HCT116 (cell line): ENCODE results near the gene DYNLRB2. TPM values are rescaled to one million over a fixed set of nuclear protein-coding genes. Genes with fewer than 3 reads are reported as not detected.

ENCODE experiments used
- ATAC-seq: fragments of 200-7000 bp; cut with Tn5 transposase; 2 replicates; pipeline ENCODE4 v1.9.1; 2020; ENCODE audit warnings: mild to moderate bottlenecking, moderate library complexity
- BruUV-seq: library from RNA; stranded (reverse); fragments of 400-500 nt; replicated peaks from 2 replicates; lab custom pipeline; 2021; lab: Mats Ljungman, UMichigan
- CTCF ChIA-PET: fragments of 300-600 bp; sonication (Branson Sonifier 250); formaldehyde crosslinking; loops from one replicate; lab custom pipeline; 2021; ENCODE audit warnings: antibody characterized with exemption; lab: Charles Lee
- POLR2A ChIA-PET: fragments of 300-600, 350-600 bp; sonication (Branson Sonifier 250); formaldehyde crosslinking; loops from one replicate; lab custom pipeline; 2021; ENCODE audit warnings: antibody characterized with exemption; lab: Charles Lee
- RAD21 ChIA-PET, 2 experiments: fragments of 300-600 bp; sonication (Branson Sonifier 250); formaldehyde crosslinking; loops; one replicate each; lab custom pipeline; 2023; ENCODE audit warnings: low total read pairs in 2 of 2; ENCODE audit not compliant: uncharacterized antibody in 2 of 2, unreplicated experiment in 2 of 2, low non-redundant PET in 1 of 2; lab: Charles Lee
- DNase-seq: peaks from one replicate; pipeline ENCODE4 v3.0.0-alpha.2; 2010; ENCODE audit warnings: low read depth, low spot score
- H2AFZ ChIP-seq: fragments of 200-600 bp; shearing (Covaris generic), sonication (generic); 2 replicates; pipeline ENCODE4 v1.6.1; 2017; ENCODE audit warnings: low read depth, mixed run types, mixed read lengths, antibody characterized with exemption, low read length; ENCODE audit not compliant: poor library complexity, severe bottlenecking
- H3K27ac ChIP-seq: 2 replicates; pipeline ENCODE4 v1.5.1; 2012; ENCODE audit warnings: low read depth, low read length
- H3K27me3 ChIP-seq: fragments of 200-600 bp; sonication (generic); 2 replicates; pipeline ENCODE4 v1.6.1; 2016; ENCODE audit warnings: mixed run types, low read length, mixed read lengths; ENCODE audit not compliant: insufficient read depth
- H3K36me3 ChIP-seq, 2 experiments: fragments of 200-500 bp in 1 of 2; fragments of 200-600 bp in 1 of 2; sonication (Bioruptor generic) in 1 of 2; sonication (generic) in 1 of 2; 2 replicates each; pipeline versions ENCODE4 v1.5.1 to v1.6.1; 2014 to 2016; ENCODE audit warnings: low read length in 2 of 2, inconsistent platforms in 1 of 2, mixed read lengths in 1 of 2, mixed run types in 1 of 2; ENCODE audit not compliant: insufficient read depth in 2 of 2, control insufficient read depth in 1 of 2
- H3K4me1 ChIP-seq, 2 experiments: fragments of 200-600 bp in 1 of 2; sonication (generic) in 1 of 2; 2 replicates each; pipeline versions ENCODE4 v1.5.1 to v1.6.1; 2012 to 2017; ENCODE audit warnings: low read length in 2 of 2, inconsistent platforms in 1 of 2, mild to moderate bottlenecking in 1 of 2, mixed read lengths in 1 of 2, mixed run types in 1 of 2, moderate library complexity in 1 of 2; ENCODE audit not compliant: insufficient read depth in 2 of 2, control insufficient read depth in 1 of 2
- H3K4me2 ChIP-seq: fragments of 200-600 bp; sonication (generic); 2 replicates; pipeline ENCODE4 v1.6.1; 2017; ENCODE audit warnings: mixed run types, low read length, mixed read lengths
- H3K4me3 ChIP-seq, 2 experiments: fragments of 200-600 bp in 1 of 2; sonication (generic) in 1 of 2; replicated peaks in 1 of 2; 2 replicates each; pipeline ENCODE4 v1.5.1; 2011 to 2016; ENCODE audit warnings: low read length in 2 of 2, control low read depth in 1 of 2, low read depth in 1 of 2, mild to moderate bottlenecking in 1 of 2, mixed read lengths in 1 of 2, mixed run types in 1 of 2
- H3K79me2 ChIP-seq: fragments of 200-600 bp; sonication (generic); 2 replicates; pipeline ENCODE4 v1.6.1; 2017; ENCODE audit warnings: mild to moderate bottlenecking, mixed run types, low read length, moderate library complexity, mixed read lengths; ENCODE audit not compliant: insufficient read depth
- H3K9ac ChIP-seq: fragments of 200-600 bp; sonication (generic); 2 replicates; pipeline ENCODE4 v1.6.1; 2016; ENCODE audit warnings: low read length, mixed read lengths
- H3K9me2 ChIP-seq: fragments of 200-600 bp; sonication (generic), shearing (Covaris generic); 2 replicates; pipeline ENCODE4 v1.6.1; 2017; ENCODE audit warnings: mixed run types, mild to moderate bottlenecking, moderate library complexity; ENCODE audit not compliant: insufficient read depth
- H3K9me3 ChIP-seq, 2 experiments: fragments of 200-500 bp in 1 of 2; fragments of 200-600 bp in 1 of 2; sonication (Bioruptor generic) in 1 of 2; sonication (generic) in 1 of 2; 2 replicates each; pipeline ENCODE4 v1.6.1; 2014 to 2017; ENCODE audit warnings: low read length in 2 of 2, mixed read lengths in 2 of 2, inconsistent platforms in 1 of 2, low read depth in 1 of 2, mild to moderate bottlenecking in 1 of 2, mixed run types in 1 of 2, moderate library complexity in 1 of 2; ENCODE audit not compliant: control insufficient read depth in 1 of 2, insufficient read depth in 1 of 2
- H4K20me1 ChIP-seq: fragments of 200-600 bp; sonication (generic), shearing (Covaris generic); 2 replicates; pipeline ENCODE4 v1.6.1; 2017; ENCODE audit warnings: mixed run types, mild to moderate bottlenecking, moderate library complexity; ENCODE audit not compliant: insufficient read depth
- CEBPB ChIP-seq: IDR thresholded peaks from 2 replicates; pipeline ENCODE4 v1.6.1; 2012; ENCODE audit warnings: low read depth
- EZH2phosphoT487 ChIP-seq: fragments of 200-600 bp; IDR thresholded peaks from 2 replicates; pipeline ENCODE4 v1.6.1; 2018; ENCODE audit warnings: antibody characterized with exemption, borderline replicate concordance
- FOSL1 ChIP-seq: IDR thresholded peaks from 2 replicates; pipeline ENCODE4 v1.6.1; 2012; ENCODE audit warnings: low read depth
- JUND ChIP-seq: IDR thresholded peaks from 2 replicates; pipeline ENCODE4 v1.6.1; 2012
- MAX ChIP-seq: IDR thresholded peaks from 2 replicates; pipeline ENCODE4 v1.6.1; 2012
- POLR2A ChIP-seq: IDR thresholded peaks from 2 replicates; pipeline ENCODE4 v1.7.0; 2011; ENCODE audit warnings: borderline replicate concordance; ENCODE audit not compliant: insufficient read depth, insufficient read length; ENCODE audit errors: extremely low read depth
- RAD21 ChIP-seq: IDR thresholded peaks from 2 replicates; pipeline ENCODE4 v1.6.1; 2012; ENCODE audit warnings: low read depth, mild to moderate bottlenecking
- SIN3A ChIP-seq: IDR thresholded peaks from 2 replicates; pipeline ENCODE4 v1.6.1; 2012; ENCODE audit warnings: low read depth
- SP1 ChIP-seq: IDR thresholded peaks from 2 replicates; pipeline ENCODE4 v1.6.1; 2012; ENCODE audit warnings: low read depth
- TCF7L2 ChIP-seq: IDR thresholded peaks from 2 replicates; pipeline ENCODE4 v1.7.0; 2011; ENCODE audit warnings: borderline replicate concordance, inconsistent platforms; ENCODE audit not compliant: insufficient read depth, insufficient read length; ENCODE audit errors: extremely low read depth
- ZFX ChIP-seq: fragments of 450-650 bp; IDR thresholded peaks from 2 replicates; pipeline ENCODE4 v1.6.1; 2017
- ZNF274 ChIP-seq: fragments of 200-500 bp; sonication (Bioruptor generic); IDR thresholded peaks from 2 replicates; pipeline ENCODE4 v1.6.1; 2014; ENCODE audit warnings: mild to moderate bottlenecking, low read depth, low read length, inconsistent platforms
- intact Hi-C: fragments of 100-400 bp; cut with micrococcal nuclease; formaldehyde crosslinking; loops from 2 replicates; pipeline ENCODE4 v1.10.0; 2022
- total RNA-seq: library from RNA; stranded (reverse); gene quantifications from one replicate; pipeline ENCODE4 v1.2.1, GENCODE V29; 2021; ENCODE audit not compliant: unreplicated experiment
- TF ChIP-seq, protein P1 (sequence below): IDR thresholded peaks from 2 replicates; pipeline ENCODE4 v1.6.1; 2012
- TF ChIP-seq, protein P2 (sequence below): IDR thresholded peaks from 2 replicates; pipeline ENCODE4 v1.6.1; 2011; ENCODE audit warnings: mild to moderate bottlenecking, low read length, moderate library complexity; ENCODE audit not compliant: insufficient replicate concordance; ENCODE audit errors: extremely low read depth
- TF ChIP-seq, protein P3 (sequence below): IDR thresholded peaks from 2 replicates; pipeline ENCODE4 v1.6.1; 2012; ENCODE audit warnings: low read depth

The DYNLRB2 gene
- total RNA-seq, 1 experiment from 2014 or later: not detected

DNA sequence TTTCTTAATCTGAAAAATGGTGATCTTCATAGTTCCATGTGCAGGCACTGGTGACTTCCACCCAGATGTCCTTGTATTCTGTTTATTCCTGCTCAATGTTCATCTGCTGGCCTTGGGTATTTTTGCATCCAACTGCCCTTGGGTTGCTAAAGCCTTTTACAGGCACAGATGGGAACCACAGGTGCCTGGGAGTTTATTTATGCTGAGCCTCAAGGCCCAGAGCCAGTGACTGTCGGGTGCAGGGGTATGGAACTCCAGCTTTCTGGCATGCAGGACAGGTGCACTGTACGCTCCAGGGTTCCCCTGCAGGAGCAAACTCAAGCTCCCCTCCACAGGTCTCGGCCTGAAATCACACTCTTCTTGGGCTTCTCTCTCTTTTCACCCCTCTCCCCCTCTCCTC is 22.3 kb downstream of the DYNLRB2 start:
- no peak overlapping the region for H2AFZ ChIP-seq

More for the DNA sequence above, 22.3 kb downstream of the DYNLRB2 start:
- Histone ChIP-seq H3K4me1 (no peaks in the 10 kb centered on the region), H3K9me3 (no peaks in the 10 kb centered on the region; a peak in 1 of 4 replicates), H3K9ac (no peak overlapping the region), H3K4me3 (no peak overlapping the region), H3K4me2 (no peak overlapping the region), H3K36me3 (no peaks in the 10 kb centered on the region), H3K79me2 (no peaks in the 10 kb centered on the region), H4K20me1 (no peaks in the 10 kb centered on the region), H3K27ac (no peak overlapping the region), H3K27me3 (peaks cover 7% of the 10 kb centered on the region; the same call in 1 of the 2 replicates), H3K9me2 (no peaks in the 10 kb centered on the region)
- RAD21 ChIA-PET: no interaction called here
- no peak for TF ChIP-seq ZFX
- TF ChIP-seq ZNF274: no peak
- TF ChIP-seq TCF7L2: no peak
- TF ChIP-seq, protein P1, sequence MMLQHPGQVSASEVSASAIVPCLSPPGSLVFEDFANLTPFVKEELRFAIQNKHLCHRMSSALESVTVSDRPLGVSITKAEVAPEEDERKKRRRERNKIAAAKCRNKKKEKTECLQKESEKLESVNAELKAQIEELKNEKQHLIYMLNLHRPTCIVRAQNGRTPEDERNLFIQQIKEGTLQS: no peak
- no peak for TF ChIP-seq MAX
- no peak for TF ChIP-seq SIN3A
- no peak for TF ChIP-seq EZH2phosphoT487
- TF ChIP-seq, protein P2, sequence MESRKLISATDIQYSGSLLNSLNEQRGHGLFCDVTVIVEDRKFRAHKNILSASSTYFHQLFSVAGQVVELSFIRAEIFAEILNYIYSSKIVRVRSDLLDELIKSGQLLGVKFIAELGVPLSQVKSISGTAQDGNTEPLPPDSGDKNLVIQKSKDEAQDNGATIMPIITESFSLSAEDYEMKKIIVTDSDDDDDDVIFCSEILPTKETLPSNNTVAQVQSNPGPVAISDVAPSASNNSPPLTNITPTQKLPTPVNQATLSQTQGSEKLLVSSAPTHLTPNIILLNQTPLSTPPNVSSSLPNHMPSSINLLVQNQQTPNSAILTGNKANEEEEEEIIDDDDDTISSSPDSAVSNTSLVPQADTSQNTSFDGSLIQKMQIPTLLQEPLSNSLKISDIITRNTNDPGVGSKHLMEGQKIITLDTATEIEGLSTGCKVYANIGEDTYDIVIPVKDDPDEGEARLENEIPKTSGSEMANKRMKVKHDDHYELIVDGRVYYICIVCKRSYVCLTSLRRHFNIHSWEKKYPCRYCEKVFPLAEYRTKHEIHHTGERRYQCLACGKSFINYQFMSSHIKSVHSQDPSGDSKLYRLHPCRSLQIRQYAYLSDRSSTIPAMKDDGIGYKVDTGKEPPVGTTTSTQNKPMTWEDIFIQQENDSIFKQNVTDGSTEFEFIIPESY: no peak
- TF ChIP-seq, protein P3, sequence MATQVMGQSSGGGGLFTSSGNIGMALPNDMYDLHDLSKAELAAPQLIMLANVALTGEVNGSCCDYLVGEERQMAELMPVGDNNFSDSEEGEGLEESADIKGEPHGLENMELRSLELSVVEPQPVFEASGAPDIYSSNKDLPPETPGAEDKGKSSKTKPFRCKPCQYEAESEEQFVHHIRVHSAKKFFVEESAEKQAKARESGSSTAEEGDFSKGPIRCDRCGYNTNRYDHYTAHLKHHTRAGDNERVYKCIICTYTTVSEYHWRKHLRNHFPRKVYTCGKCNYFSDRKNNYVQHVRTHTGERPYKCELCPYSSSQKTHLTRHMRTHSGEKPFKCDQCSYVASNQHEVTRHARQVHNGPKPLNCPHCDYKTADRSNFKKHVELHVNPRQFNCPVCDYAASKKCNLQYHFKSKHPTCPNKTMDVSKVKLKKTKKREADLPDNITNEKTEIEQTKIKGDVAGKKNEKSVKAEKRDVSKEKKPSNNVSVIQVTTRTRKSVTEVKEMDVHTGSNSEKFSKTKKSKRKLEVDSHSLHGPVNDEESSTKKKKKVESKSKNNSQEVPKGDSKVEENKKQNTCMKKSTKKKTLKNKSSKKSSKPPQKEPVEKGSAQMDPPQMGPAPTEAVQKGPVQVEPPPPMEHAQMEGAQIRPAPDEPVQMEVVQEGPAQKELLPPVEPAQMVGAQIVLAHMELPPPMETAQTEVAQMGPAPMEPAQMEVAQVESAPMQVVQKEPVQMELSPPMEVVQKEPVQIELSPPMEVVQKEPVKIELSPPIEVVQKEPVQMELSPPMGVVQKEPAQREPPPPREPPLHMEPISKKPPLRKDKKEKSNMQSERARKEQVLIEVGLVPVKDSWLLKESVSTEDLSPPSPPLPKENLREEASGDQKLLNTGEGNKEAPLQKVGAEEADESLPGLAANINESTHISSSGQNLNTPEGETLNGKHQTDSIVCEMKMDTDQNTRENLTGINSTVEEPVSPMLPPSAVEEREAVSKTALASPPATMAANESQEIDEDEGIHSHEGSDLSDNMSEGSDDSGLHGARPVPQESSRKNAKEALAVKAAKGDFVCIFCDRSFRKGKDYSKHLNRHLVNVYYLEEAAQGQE: no peak
- TF ChIP-seq RAD21: no peak
- TF ChIP-seq POLR2A: no peak
- TF ChIP-seq FOSL1: no peak
- TF ChIP-seq SP1: no peak
- no peak for TF ChIP-seq JUND
- no peak for TF ChIP-seq CEBPB
- intact Hi-C loops: no loop called here
- DNase-seq: no peak
- BruUV-seq: no TSS peak
- POLR2A ChIA-PET: no interaction called here
- ATAC-seq: no peak
- CTCF ChIA-PET: no interaction called here
